GM12892 (cell line): ENCODE results near the gene TCF7L1.

ENCODE experiments used
- POLR2A ChIP-seq: IDR thresholded peaks from 2 replicates; pipeline ENCODE4 v1.6.1; 2011; ENCODE audit warnings: low read depth, low read length, control low read depth
- POLR2AphosphoS5 ChIP-seq: IDR thresholded peaks from 2 replicates; pipeline ENCODE4 v1.6.1; 2011; ENCODE audit warnings: low read depth, low read length, control low read depth
- TAF1 ChIP-seq: IDR thresholded peaks from 2 replicates; pipeline ENCODE4 v1.6.1; 2011; ENCODE audit warnings: low read depth, mild to moderate bottlenecking, control low read depth, low read length, borderline replicate concordance

DNA sequence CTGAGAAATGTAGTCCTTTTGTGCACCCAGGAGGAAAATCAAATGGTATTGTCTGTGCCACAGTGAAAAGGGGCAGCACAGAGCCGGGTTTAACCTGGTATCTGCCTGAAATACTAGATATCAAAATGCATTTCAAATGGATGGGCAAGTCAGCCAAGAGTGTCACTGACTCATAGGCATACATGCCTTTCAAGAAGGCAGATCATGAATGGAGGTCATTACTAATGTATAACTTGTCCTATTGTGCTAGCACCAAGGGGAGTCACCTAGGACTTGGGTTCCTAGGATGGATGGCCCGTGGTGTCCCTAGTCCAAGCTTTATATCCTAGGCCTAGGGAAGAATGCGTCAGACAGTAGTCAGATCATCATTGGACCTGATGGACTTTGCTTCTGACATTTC, 49.9 kb downstream of the TCF7L1 start:
- TF ChIP-seq TAF1 = no peak
- no peak for TF ChIP-seq POLR2AphosphoS5
- no peak for TF ChIP-seq POLR2A
